Suprapubic skin (tissue), 3 donors: Measurements from ENCODE around the gene HOXA9.

Experiments
- POLR2A ChIP-seq, 2 donors: fragments of 450-650 bp; IDR thresholded peaks; one replicate each; pipeline ENCODE4 v1.6.1; 2017; ENCODE audit warnings: antibody characterized with exemption in 2 of 2, mild to moderate bottlenecking in 2 of 2, moderate library complexity in 2 of 2
- TF ChIP-seq, protein P1 (sequence below), 2 donors: fragments of 200-600 bp in 1 of 2; fragments of 450-650 bp in 1 of 2; sonication (generic) in 1 of 2; IDR thresholded peaks; one replicate each; pipeline ENCODE4 v1.5.1; 2016 to 2019; ENCODE audit warnings: antibody characterized with exemption in 2 of 2, mild to moderate bottlenecking in 1 of 2, moderate library complexity in 1 of 2

- TF ChIP-seq, protein P1, sequence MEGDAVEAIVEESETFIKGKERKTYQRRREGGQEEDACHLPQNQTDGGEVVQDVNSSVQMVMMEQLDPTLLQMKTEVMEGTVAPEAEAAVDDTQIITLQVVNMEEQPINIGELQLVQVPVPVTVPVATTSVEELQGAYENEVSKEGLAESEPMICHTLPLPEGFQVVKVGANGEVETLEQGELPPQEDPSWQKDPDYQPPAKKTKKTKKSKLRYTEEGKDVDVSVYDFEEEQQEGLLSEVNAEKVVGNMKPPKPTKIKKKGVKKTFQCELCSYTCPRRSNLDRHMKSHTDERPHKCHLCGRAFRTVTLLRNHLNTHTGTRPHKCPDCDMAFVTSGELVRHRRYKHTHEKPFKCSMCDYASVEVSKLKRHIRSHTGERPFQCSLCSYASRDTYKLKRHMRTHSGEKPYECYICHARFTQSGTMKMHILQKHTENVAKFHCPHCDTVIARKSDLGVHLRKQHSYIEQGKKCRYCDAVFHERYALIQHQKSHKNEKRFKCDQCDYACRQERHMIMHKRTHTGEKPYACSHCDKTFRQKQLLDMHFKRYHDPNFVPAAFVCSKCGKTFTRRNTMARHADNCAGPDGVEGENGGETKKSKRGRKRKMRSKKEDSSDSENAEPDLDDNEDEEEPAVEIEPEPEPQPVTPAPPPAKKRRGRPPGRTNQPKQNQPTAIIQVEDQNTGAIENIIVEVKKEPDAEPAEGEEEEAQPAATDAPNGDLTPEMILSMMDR (IDR thresholded peaks at IDR 0.05): no peak
- TF ChIP-seq POLR2A (IDR thresholded peaks at IDR 0.05): no peak
These were observed 43.7 kb downstream of the HOXA9 start for GRCh38 chr7:27121684-27122076.
